Measurements from ENCODE around the gene IQCH. TPM values are rescaled to one million over a fixed set of nuclear protein-coding genes. Genes with fewer than 3 reads are reported as not detected.
A peak's percentile ranks its signal among the peaks of the same experiment; 100 is the strongest.

The IQCH gene
- total and polyA plus RNA-seq, 2 donors from 2014 or later, result 3.2 to 7.7 TPM

DNA sequence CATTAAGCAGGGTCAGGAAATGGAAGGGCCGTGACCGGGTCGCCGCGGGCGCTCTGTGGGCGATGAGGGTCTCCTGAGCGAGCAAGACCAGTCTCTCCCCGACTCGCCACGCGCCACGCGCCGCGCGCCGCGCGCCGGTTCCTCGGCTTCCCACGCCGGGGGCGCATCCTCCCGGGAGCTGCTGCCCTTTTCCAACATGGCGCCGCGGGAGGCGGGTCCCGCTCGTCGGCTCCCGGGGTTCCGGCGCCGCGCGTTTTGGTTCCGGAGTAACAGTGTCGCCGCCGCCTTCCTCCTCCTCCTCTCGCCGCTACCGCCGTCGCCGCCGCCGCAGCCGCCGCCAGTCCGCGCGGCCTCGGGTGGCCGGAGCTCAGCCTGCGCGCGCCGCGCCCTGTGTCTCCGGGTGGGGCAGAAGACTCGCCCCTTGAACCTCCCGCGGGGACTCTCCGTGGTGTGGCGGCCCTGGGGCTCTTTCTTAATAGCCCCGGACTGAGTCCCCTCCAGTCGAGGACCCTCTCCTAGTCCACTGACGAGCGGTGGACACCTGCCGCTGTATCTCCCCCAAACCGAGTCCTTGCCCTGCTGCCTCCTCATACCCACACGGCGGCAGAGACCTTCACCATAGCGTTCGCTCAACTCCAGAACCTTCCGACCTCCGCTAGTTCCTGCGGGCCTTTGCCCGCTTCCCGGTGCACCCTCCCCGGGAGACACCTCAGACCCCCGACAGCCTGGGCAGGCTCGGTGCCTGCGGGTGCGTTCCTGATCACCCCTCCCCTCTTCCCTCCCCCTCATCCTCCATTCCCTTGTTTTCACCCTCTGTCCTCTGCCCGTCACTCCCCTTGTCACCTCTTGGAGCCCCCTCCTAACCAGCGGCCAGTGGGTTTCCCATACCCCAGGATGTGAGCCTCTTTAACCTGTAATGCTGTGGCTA is 288.1 kb downstream of the IQCH start, which contains the start of gene MAP2K5:
TSS of gene MAP2K5 (plus strand) at position 284 of the 928 bp plus-strand sequence. CDS start at position 917, 633 bp downstream.
- Histone ChIP-seq H3K9me3 (ENCODE audit: control insufficient read depth in 2 of 3, insufficient read depth in 1 of 3, low read length in 3 of 3) (no peaks in the 10 kb centered on the region), H3K27ac (ENCODE audit: low read depth in 2 of 2, low read length in 2 of 2) (peak within 1 kb of the TSS; percentile 77 to 80), H3K4me3 (ENCODE audit: low read length in 3 of 3) (peak within 1 kb of the TSS; percentile 94 to 99 (median 98)), H3K36me3 (ENCODE audit: control insufficient read depth in 2 of 3, insufficient read depth in 3 of 3, low read length in 3 of 3) (peaks cover 0 to 3% (median 0%) of the 10 kb centered on the region in 3 donors), H3K27me3 (ENCODE audit: control insufficient read depth, insufficient read depth, low read length) (no peaks in the 10 kb centered on the region), H3K4me1 (ENCODE audit: control insufficient read depth in 2 of 3, insufficient read depth in 2 of 3, low read depth in 1 of 3, low read length in 3 of 3) (peaks cover 0 to 9% (median 5%) of the 10 kb centered on the region in 3 donors), H3K9ac (ENCODE audit: low read length in 3 of 3) (peak within 1 kb of the TSS; percentile 91 to 95 (median 94))
- TF ChIP-seq, protein P1, sequence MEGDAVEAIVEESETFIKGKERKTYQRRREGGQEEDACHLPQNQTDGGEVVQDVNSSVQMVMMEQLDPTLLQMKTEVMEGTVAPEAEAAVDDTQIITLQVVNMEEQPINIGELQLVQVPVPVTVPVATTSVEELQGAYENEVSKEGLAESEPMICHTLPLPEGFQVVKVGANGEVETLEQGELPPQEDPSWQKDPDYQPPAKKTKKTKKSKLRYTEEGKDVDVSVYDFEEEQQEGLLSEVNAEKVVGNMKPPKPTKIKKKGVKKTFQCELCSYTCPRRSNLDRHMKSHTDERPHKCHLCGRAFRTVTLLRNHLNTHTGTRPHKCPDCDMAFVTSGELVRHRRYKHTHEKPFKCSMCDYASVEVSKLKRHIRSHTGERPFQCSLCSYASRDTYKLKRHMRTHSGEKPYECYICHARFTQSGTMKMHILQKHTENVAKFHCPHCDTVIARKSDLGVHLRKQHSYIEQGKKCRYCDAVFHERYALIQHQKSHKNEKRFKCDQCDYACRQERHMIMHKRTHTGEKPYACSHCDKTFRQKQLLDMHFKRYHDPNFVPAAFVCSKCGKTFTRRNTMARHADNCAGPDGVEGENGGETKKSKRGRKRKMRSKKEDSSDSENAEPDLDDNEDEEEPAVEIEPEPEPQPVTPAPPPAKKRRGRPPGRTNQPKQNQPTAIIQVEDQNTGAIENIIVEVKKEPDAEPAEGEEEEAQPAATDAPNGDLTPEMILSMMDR (IDR thresholded peaks at IDR 0.05; ENCODE audit: borderline replicate concordance, extremely low read depth, insufficient read depth), result no peak
- intact Hi-C loops (cut with DNase I), result no loop called here
- DNase-seq (peak; percentile 84 to 95 (median 88)), FAIRE-seq (no peak)

DNA sequence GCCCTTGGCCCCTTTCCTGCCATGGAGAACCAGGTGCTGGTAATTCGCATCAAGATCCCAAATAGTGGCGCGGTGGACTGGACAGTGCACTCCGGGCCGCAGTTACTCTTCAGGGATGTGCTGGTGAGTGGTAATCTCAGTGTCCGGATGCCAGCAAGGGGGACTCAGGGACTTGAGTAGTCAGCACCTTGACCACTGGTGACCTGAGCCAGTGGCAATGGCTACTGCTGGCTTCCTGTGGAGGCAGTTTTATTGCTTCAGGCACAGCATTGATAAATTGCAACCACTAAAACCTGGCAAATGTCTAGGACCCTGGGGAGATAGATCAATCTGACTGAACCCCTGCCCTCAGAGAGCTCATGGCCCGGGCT is 288.7 kb downstream of the IQCH start:
- peaks cover 0 to 9% (median 5%) of the 10 kb centered on the region in 3 donors for H3K4me1 ChIP-seq (ENCODE audit: control insufficient read depth in 2 of 3, insufficient read depth in 2 of 3, low read depth in 1 of 3, low read length in 3 of 3)
- H3K9me3 ChIP-seq (ENCODE audit: control insufficient read depth in 2 of 3, insufficient read depth in 1 of 3, low read length in 3 of 3), result no peaks in the 10 kb centered on the region
- TF ChIP-seq, protein P1 (IDR thresholded peaks at IDR 0.05; ENCODE audit: borderline replicate concordance, extremely low read depth, insufficient read depth), result no peak
- intact Hi-C loops (cut with DNase I), result no loop called here
- peak overlapping the region; percentile 45 to 77 for H3K27ac ChIP-seq (ENCODE audit: low read depth in 2 of 2, low read length in 2 of 2)
- H3K4me3 ChIP-seq (ENCODE audit: low read length in 3 of 3), result peak overlapping the region; percentile 81 to 99 (median 95)
- H3K27me3 ChIP-seq (ENCODE audit: control insufficient read depth, insufficient read depth, low read length), result no peaks in the 10 kb centered on the region
- FAIRE-seq (no peak), DNase-seq (peak; percentile 52 to 70 (median 60))
- peak overlapping the region; percentile 71 to 94 (median 90) for H3K9ac ChIP-seq (ENCODE audit: low read length in 3 of 3)
- peaks cover 0 to 3% (median 0%) of the 10 kb centered on the region in 3 donors for H3K36me3 ChIP-seq (ENCODE audit: control insufficient read depth in 2 of 3, insufficient read depth in 3 of 3, low read length in 3 of 3)

DNA sequence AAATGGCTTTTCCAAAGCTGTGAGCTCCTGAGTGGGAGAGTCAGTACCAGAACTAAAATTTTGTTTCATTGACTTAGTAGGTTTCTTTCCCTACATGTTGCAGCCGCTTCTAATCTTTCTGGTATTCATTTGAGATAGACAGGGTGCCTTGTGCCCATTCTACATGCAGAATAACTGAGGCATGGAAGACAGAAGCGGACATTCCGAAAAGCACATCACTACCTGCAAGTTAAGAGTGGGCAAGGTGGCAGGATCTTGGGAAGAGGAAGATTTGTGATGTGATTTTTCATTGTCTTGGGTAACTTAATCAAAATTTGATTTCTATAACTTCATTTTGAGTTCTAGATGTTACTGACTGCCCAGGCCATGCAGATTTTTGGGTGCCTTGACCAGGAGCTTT is 289.9 kb downstream of the IQCH start:
- no peak overlapping the region for H3K9ac ChIP-seq (ENCODE audit: low read length in 3 of 3)
- H3K9me3 ChIP-seq (ENCODE audit: control insufficient read depth in 2 of 3, insufficient read depth in 1 of 3, low read length in 3 of 3), result no peaks in the 10 kb centered on the region
- no peak overlapping the region for H3K27ac ChIP-seq (ENCODE audit: low read depth in 2 of 2, low read length in 2 of 2)
- H3K4me3 ChIP-seq (ENCODE audit: low read length in 3 of 3), result no peak overlapping the region
- H3K36me3 ChIP-seq (ENCODE audit: control insufficient read depth in 2 of 3, insufficient read depth in 3 of 3, low read length in 3 of 3), result peaks cover 0 to 3% (median 0%) of the 10 kb centered on the region in 3 donors
- peaks cover 0 to 9% (median 5%) of the 10 kb centered on the region in 3 donors for H3K4me1 ChIP-seq (ENCODE audit: control insufficient read depth in 2 of 3, insufficient read depth in 2 of 3, low read depth in 1 of 3, low read length in 3 of 3)
- intact Hi-C loops (cut with DNase I), result no loop called here
- FAIRE-seq (no peak), DNase-seq (no peak)
- TF ChIP-seq, protein P1 (IDR thresholded peaks at IDR 0.05; ENCODE audit: borderline replicate concordance, extremely low read depth, insufficient read depth), result no peak
- no peaks in the 10 kb centered on the region for H3K27me3 ChIP-seq (ENCODE audit: control insufficient read depth, insufficient read depth, low read length)
